IMR-90 (cell line): Measurements from ENCODE around the gene CHL1. TPM values are rescaled to one million over a fixed set of nuclear protein-coding genes. Genes with fewer than 3 reads are reported as not detected.

Experiments used
- ATAC-seq: fragments of 200-7000 bp; cut with Tn5 transposase; 2 replicates; pipeline ENCODE4 v1.9.1; 2020; ENCODE audit warnings: low read depth, mild to moderate bottlenecking, moderate library complexity
- BruUV-seq: library from RNA; stranded (reverse); fragments of 400-500 nt; replicated peaks from 2 replicates; lab custom pipeline; 2021; lab: Mats Ljungman, UMichigan
- CTCF ChIA-PET: fragments of 300-600 bp; formaldehyde crosslinking; extraction: SDS; loops from one replicate; lab custom pipeline; 2021; ENCODE audit warnings: antibody characterized with exemption; lab: Yijun Ruan, JAX
- POLR2A ChIA-PET: fragments of 300-600 bp; sonication (Branson Sonifier 250); formaldehyde crosslinking; loops from one replicate; lab custom pipeline; 2022; ENCODE audit warnings: antibody characterized with exemption; ENCODE audit not compliant: unreplicated experiment; lab: Charles Lee
- DNase-seq: peaks from one replicate; pipeline ENCODE4 v3.0.0; 2013
- H2AFZ ChIP-seq: replicated peaks from 2 replicates; pipeline ENCODE3; 2013; ENCODE audit warnings: low read length, mild to moderate bottlenecking; ENCODE audit not compliant: poor library complexity
- H2AK5ac ChIP-seq: 2 replicates; pipeline ENCODE4 v1.6.1; 2013; ENCODE audit warnings: low read depth, low read length, inconsistent platforms
- H2AK9ac ChIP-seq: replicated peaks from 2 replicates; pipeline ENCODE3; 2013; ENCODE audit warnings: mild to moderate bottlenecking, low read depth, low read length, moderate library complexity; ENCODE audit not compliant: poor library complexity
- H2BK120ac ChIP-seq: 2 replicates; pipeline ENCODE4 v1.6.1; 2013; ENCODE audit warnings: low read depth, low read length, inconsistent platforms
- H2BK15ac ChIP-seq: 3 replicates; pipeline ENCODE4 v1.6.1; 2013; ENCODE audit warnings: low read depth, low read length, inconsistent platforms
- H2BK20ac ChIP-seq: 2 replicates; pipeline ENCODE4 v1.6.1; 2013; ENCODE audit warnings: low read depth, mild to moderate bottlenecking, inconsistent platforms, low read length, moderate library complexity
- H2BK5ac ChIP-seq: 2 replicates; pipeline ENCODE4 v1.6.1; 2013; ENCODE audit warnings: mild to moderate bottlenecking, low read depth, low read length, inconsistent platforms; ENCODE audit not compliant: poor library complexity, severe bottlenecking
- H3K14ac ChIP-seq: replicated peaks from 2 replicates; pipeline ENCODE4 v1.6.1; 2013; ENCODE audit warnings: low read depth, low read length, inconsistent platforms
- H3K18ac ChIP-seq: 2 replicates; pipeline ENCODE4 v1.6.1; 2013; ENCODE audit warnings: low read depth, low read length, control low read depth
- H3K23ac ChIP-seq: 2 replicates; pipeline ENCODE4 v1.6.1; 2013; ENCODE audit warnings: low read depth, low read length, inconsistent platforms
- H3K27ac ChIP-seq: 2 replicates; pipeline ENCODE4 v1.5.1; 2013; ENCODE audit warnings: mild to moderate bottlenecking, control low read depth, low read length; ENCODE audit not compliant: insufficient read depth
- H3K27me3 ChIP-seq: 2 replicates; pipeline ENCODE4 v1.6.1; 2013; ENCODE audit warnings: low read length; ENCODE audit not compliant: control insufficient read depth, insufficient read depth
- H3K36me3 ChIP-seq: 2 replicates; pipeline ENCODE4 v1.6.1; 2013; ENCODE audit warnings: low read length, mixed read lengths; ENCODE audit not compliant: control insufficient read depth, insufficient read depth
- H3K4ac ChIP-seq: 2 replicates; pipeline ENCODE4 v1.6.1; 2013; ENCODE audit warnings: low read depth, low read length, inconsistent platforms
- H3K4me1 ChIP-seq: 2 replicates; pipeline ENCODE4 v1.6.1; 2013; ENCODE audit warnings: low read length, mixed read lengths; ENCODE audit not compliant: control insufficient read depth, insufficient read depth
- H3K4me2 ChIP-seq: 2 replicates; pipeline ENCODE4 v1.6.1; 2013; ENCODE audit warnings: low read depth, mild to moderate bottlenecking, control low read depth, low read length, moderate library complexity
- H3K4me3 ChIP-seq: 2 replicates; pipeline ENCODE4 v1.5.1; 2013; ENCODE audit warnings: low read depth, mild to moderate bottlenecking, control low read depth, low read length, moderate library complexity; ENCODE audit not compliant: insufficient read depth
- H3K56ac ChIP-seq: 2 replicates; pipeline ENCODE4 v1.6.1; 2013; ENCODE audit warnings: low read length, inconsistent platforms; ENCODE audit not compliant: insufficient read depth; ENCODE audit errors: extremely low read depth
- H3K79me1 ChIP-seq, 2 experiments: 2 replicates each; pipeline ENCODE4 v1.6.1; 2013; ENCODE audit warnings: low read length in 2 of 2, inconsistent platforms in 1 of 2, low read depth in 1 of 2
- H3K9ac ChIP-seq: 2 replicates; pipeline ENCODE4 v1.6.1; 2013; ENCODE audit warnings: low read depth, low read length, control low read depth
- H3K9me1 ChIP-seq: 2 replicates; pipeline ENCODE4 v1.6.1; 2013; ENCODE audit warnings: low read length, inconsistent platforms; ENCODE audit not compliant: insufficient read depth
- H3K9me3 ChIP-seq: 2 replicates; pipeline ENCODE4 v1.6.1; 2013; ENCODE audit warnings: low read length; ENCODE audit not compliant: control insufficient read depth, insufficient read depth
- H4K20me1 ChIP-seq: 2 replicates; pipeline ENCODE4 v1.6.1; 2013; ENCODE audit warnings: low read length, inconsistent platforms; ENCODE audit not compliant: insufficient read depth
- H4K5ac ChIP-seq: 2 replicates; pipeline ENCODE4 v1.6.1; 2013; ENCODE audit warnings: mild to moderate bottlenecking, low read depth, low read length, control low read depth
- H4K8ac ChIP-seq, 2 experiments: 2 replicates each; pipeline ENCODE4 v1.6.1; 2013; ENCODE audit warnings: low read depth in 2 of 2, low read length in 2 of 2, control low read depth in 1 of 2, inconsistent platforms in 1 of 2
- H4K91ac ChIP-seq: 2 replicates; pipeline ENCODE4 v1.6.1; 2013; ENCODE audit warnings: low read depth, low read length, inconsistent platforms; ENCODE audit not compliant: insufficient read depth
- FOS ChIP-seq: fragments of 150-350 bp; IDR thresholded peaks from 2 replicates; pipeline ENCODE4 v1.6.1; 2016; ENCODE audit warnings: low read depth, low read length
- MXI1 ChIP-seq: IDR thresholded peaks from 2 replicates; pipeline ENCODE4 v1.6.1; 2012; ENCODE audit warnings: low read depth, mild to moderate bottlenecking, low read length, moderate library complexity, borderline replicate concordance
- USF2 ChIP-seq: fragments of 150-350 bp; IDR thresholded peaks from 2 replicates; pipeline ENCODE4 v1.6.1; 2017; ENCODE audit warnings: mild to moderate bottlenecking, antibody characterized with exemption, low read length, low read depth
- WGBS, 2 experiments: methylation state at CpG; one replicate each; pipeline versions ENCODE4 v1.1.5 to v1.1.7; 2013; ENCODE audit warnings: missing lambda C conversion rate in 2 of 2; ENCODE audit not compliant: insufficient read length in 1 of 2; ENCODE audit errors: extremely low coverage in 2 of 2; 5-methylcytosine and 5-hydroxymethylcytosine counted together
- dilution Hi-C: fragments of 300-500 bp; cut with HindIII; formaldehyde crosslinking; loops from one replicate; pipeline ENCODE4 v1.14.3; 2018; ENCODE audit warnings: low sequenced_read_pairs; ENCODE audit not compliant: unreplicated experiment
- in situ Hi-C: fragments of 300-500 bp; cut with MboI; formaldehyde crosslinking; loops from 3 replicates; pipeline ENCODE4 v1.14.3; 2019; ENCODE audit warnings: low sequenced_read_pairs, inconsistent platforms, mixed read lengths
- intact Hi-C: fragments of 100-400 bp; cut with micrococcal nuclease; formaldehyde crosslinking; loops from 2 replicates; pipeline ENCODE4 v1.10.0; 2022
- polyA plus RNA-seq, 3 experiments: library from polyadenylated mRNA; depleted of rRNA; stranded (reverse); fragments of >200 nt; gene quantifications; 2 replicates each; pipeline ENCODE4 v1.2.3, GENCODE V29; 2012; ENCODE audit warnings: low replicate concordance in 1 of 3
- total RNA-seq: library from RNA; depleted of rRNA; stranded (reverse); fragments of >200 nt; gene quantifications from 2 replicates; pipeline ENCODE4 v1.2.3, GENCODE V29; 2012

CHL1 gene
- total and polyA plus RNA-seq, 2 of the 4 experiments (the other 2 are of a cell fraction) = 0.38 to 1.6 TPM

GRCh38 chr3:449711-450110 lies 253.1 kb downstream of the CHL1 start:
- TF ChIP-seq MXI1 (no peak), FOS (no peak), USF2 (no peak)
- no peak overlapping the region for H2BK5ac ChIP-seq
- BruUV-seq = no TSS peak

More at GRCh38 chr3:449711-450110, 253.1 kb downstream of the CHL1 start:
- in situ Hi-C loops (no loop called here), dilution Hi-C loops (no loop called here), intact Hi-C loops (no loop called here)
- no peaks in the 10 kb centered on the region for H3K79me1 ChIP-seq
- no peak overlapping the region for H2AFZ ChIP-seq
- H2AK5ac ChIP-seq = no peak overlapping the region
- no peak overlapping the region for H3K4ac ChIP-seq
- no peak overlapping the region for H3K18ac ChIP-seq
- no peak overlapping the region for H3K4me2 ChIP-seq
- no peak overlapping the region for H3K56ac ChIP-seq
- H3K9me3 ChIP-seq = peaks cover 3% of the 10 kb centered on the region; the same call in 1 of the 2 replicates
- no peak overlapping the region for H4K91ac ChIP-seq
- no peaks in the 10 kb centered on the region for H4K20me1 ChIP-seq
- no peak overlapping the region for H4K8ac ChIP-seq
- H2AK9ac ChIP-seq = no peak overlapping the region
- no peak overlapping the region for H2BK20ac ChIP-seq
- H3K36me3 ChIP-seq = no peaks in the 10 kb centered on the region
- H3K27ac ChIP-seq = no peak overlapping the region
- H2BK120ac ChIP-seq = no peak overlapping the region
- POLR2A ChIA-PET = no interaction called here
- no CpG with 5 or more reads among the region's 4 CpGs for WGBS, 2 experiments
- H3K4me3 ChIP-seq = no peak overlapping the region
- CTCF ChIA-PET = no interaction called here
- no peak overlapping the region for H2BK15ac ChIP-seq
- H4K5ac ChIP-seq = no peak overlapping the region
- ATAC-seq (no peak), DNase-seq (no peak)
- H3K9me1 ChIP-seq = no peaks in the 10 kb centered on the region
- no peaks in the 10 kb centered on the region for H3K27me3 ChIP-seq
- H3K14ac ChIP-seq = no peak overlapping the region
- no peak overlapping the region for H3K23ac ChIP-seq
- H3K4me1 ChIP-seq = no peaks in the 10 kb centered on the region
- no peak overlapping the region for H3K9ac ChIP-seq
